ENCODE data around the gene APLF. TPM values are rescaled to one million over a fixed set of nuclear protein-coding genes. Genes with fewer than 3 reads are reported as not detected.

Gene APLF
- total RNA-seq, 6 experiments from 2014 or later: 1.3 to 1.8 (median 1.5) TPM

GRCh38 chr2:68466361-68466777, 1.0 kb upstream of the APLF start:
- Mint-ChIP-seq H3K27me3 (ENCODE audit: insufficient read depth) (no peaks in the 10 kb centered on the region; the same call in 1 of the 2 replicates), H3K4me3 (peak overlapping the region; percentile 99), H3K4me1 (ENCODE audit: low read depth) (peaks cover 42% of the 10 kb centered on the region), H3K27ac (peak overlapping the region; percentile 91), H3K36me3 (ENCODE audit: low read depth) (no peaks in the 10 kb centered on the region), H3K9me3 (no peaks in the 10 kb centered on the region)
- TF ChIP-seq CTCF (IDR thresholded peaks at IDR 0.05): peak; percentile 57
- peak; percentile 64 for DNase-seq

GRCh38 chr2:68466778-68467076, 658 bp upstream of the APLF start:
- peaks cover 42% of the 10 kb centered on the region for H3K4me1 Mint-ChIP-seq (ENCODE audit: low read depth)
- H3K27ac Mint-ChIP-seq: peak overlapping the region; percentile 91
- H3K27me3 Mint-ChIP-seq (ENCODE audit: insufficient read depth): no peaks in the 10 kb centered on the region; the same call in 1 of the 2 replicates
- no peak for DNase-seq
- H3K4me3 Mint-ChIP-seq: peak overlapping the region; percentile 99
- H3K9me3 Mint-ChIP-seq: no peaks in the 10 kb centered on the region
- H3K36me3 Mint-ChIP-seq (ENCODE audit: low read depth): no peaks in the 10 kb centered on the region
- TF ChIP-seq CTCF (IDR thresholded peaks at IDR 0.05): no peak

DNA sequence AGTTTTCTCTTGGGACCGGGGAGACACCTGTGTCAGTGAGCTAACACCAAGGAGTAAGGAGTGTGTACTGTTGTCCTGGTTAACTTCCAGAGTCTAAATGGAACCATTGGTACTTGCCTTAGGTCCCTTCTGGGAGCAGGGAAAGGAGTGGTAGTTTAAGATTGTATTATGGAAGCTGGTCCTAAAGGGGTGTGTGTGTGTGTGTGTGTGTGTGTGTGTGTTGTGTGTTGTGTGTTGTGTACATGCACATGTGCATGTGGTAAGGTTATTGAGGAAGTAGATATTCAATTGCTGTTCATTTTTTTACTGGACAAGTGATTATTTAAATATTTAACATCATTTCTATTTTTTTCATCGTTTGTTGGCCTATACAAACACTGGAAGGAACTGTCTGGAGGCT, 1.4 kb downstream of the APLF start:
- TF ChIP-seq CTCF (IDR thresholded peaks at IDR 0.05): no peak
- H3K27me3 Mint-ChIP-seq (ENCODE audit: insufficient read depth): no peaks in the 10 kb centered on the region; the same call in none of the 2 replicates
- H3K9me3 Mint-ChIP-seq: no peaks in the 10 kb centered on the region
- DNase-seq: no peak
- H3K4me3 Mint-ChIP-seq: 0 out of 2 replicates have a peak overlapping the region, but pooled peaks have one; percentile 99
- peaks cover 42% of the 10 kb centered on the region for H3K4me1 Mint-ChIP-seq (ENCODE audit: low read depth)
- no peaks in the 10 kb centered on the region for H3K36me3 Mint-ChIP-seq (ENCODE audit: low read depth)
- H3K27ac Mint-ChIP-seq: no peak overlapping the region

DNA sequence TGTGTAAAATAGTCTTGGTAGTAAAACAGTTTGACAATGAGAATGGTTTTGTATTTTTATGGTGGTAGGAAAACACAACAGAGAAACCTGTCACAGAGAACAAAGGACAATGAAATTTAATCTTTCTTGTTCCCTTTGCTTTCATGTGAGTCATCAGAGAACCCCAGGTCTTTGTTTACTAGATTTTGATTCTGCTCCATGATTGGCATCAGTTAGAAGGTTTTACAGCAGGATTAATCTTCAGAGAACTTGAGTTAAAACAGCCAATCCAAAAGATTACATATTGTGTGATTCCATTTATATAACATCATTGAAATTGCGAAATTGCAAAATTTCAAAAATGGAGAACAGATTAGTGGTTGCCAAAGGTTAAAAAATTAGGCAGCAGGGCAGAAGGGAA, 2.5 kb downstream of the APLF start:
- no peak overlapping the region for H3K27ac Mint-ChIP-seq
- no peak for TF ChIP-seq CTCF (IDR thresholded peaks at IDR 0.05)
- no peaks in the 10 kb centered on the region for H3K9me3 Mint-ChIP-seq
- no peaks in the 10 kb centered on the region; the same call in none of the 2 replicates for H3K27me3 Mint-ChIP-seq (ENCODE audit: insufficient read depth)
- no peak for DNase-seq
- H3K4me1 Mint-ChIP-seq (ENCODE audit: low read depth): peaks cover 38% of the 10 kb centered on the region
- H3K36me3 Mint-ChIP-seq (ENCODE audit: low read depth): no peaks in the 10 kb centered on the region
- no peak overlapping the region for H3K4me3 Mint-ChIP-seq

- DNase-seq: no peak
- Mint-ChIP-seq H3K9me3 (no peaks in the 10 kb centered on the region), H3K27ac (no peak overlapping the region), H3K27me3 (ENCODE audit: insufficient read depth) (no peaks in the 10 kb centered on the region; the same call in 1 of the 2 replicates), H3K4me3 (no peak overlapping the region), H3K4me1 (ENCODE audit: low read depth) (peaks cover 23% of the 10 kb centered on the region), H3K36me3 (ENCODE audit: low read depth) (no peaks in the 10 kb centered on the region)
- TF ChIP-seq CTCF (IDR thresholded peaks at IDR 0.05): no peak
Observed at GRCh38 chr2:68471385-68471784, 4.0 kb downstream of the APLF start.

Data from HFFc6 (cell line).